Measurements from ENCODE around the gene DLD. TPM values are rescaled to one million over a fixed set of nuclear protein-coding genes. Genes with fewer than 3 reads are reported as not detected.

DLD gene
- total and polyA plus RNA-seq, 2 of the 8 experiments (the other 6 are each of a cell fraction or from before 2014, with no cell fraction given), result 63.7 to 88.5 TPM

GRCh38 chr7:107890962-107891635 lies at the start of gene DLD (continued):
- no peak for TF ChIP-seq ZNF274 (IDR thresholded peaks at IDR 0.05; ENCODE audit: borderline replicate concordance, extremely low read depth, low read length)
- no peak for TF ChIP-seq RNF2 (IDR thresholded peaks at IDR 0.05; ENCODE audit: borderline replicate concordance, low read depth, low read length, missing control alignments, poor library complexity, severe bottlenecking)
- TF ChIP-seq NRF1 (IDR thresholded peaks at IDR 0.05; ENCODE audit: low read depth, low read length), result peak; percentile 84
- no peak for TF ChIP-seq CHD7 (IDR thresholded peaks at IDR 0.05; ENCODE audit: insufficient replicate concordance, low read length)
- TF ChIP-seq ATF2 (IDR thresholded peaks at IDR 0.05; ENCODE audit: low read length), result no peak
- TF ChIP-seq SIX5 (IDR thresholded peaks at IDR 0.05; ENCODE audit: low read depth, low read length), result no peak
- no peak for TF ChIP-seq EZH2 (IDR thresholded peaks at IDR 0.05; ENCODE audit: low read depth, low read length, severe bottlenecking)
- TF ChIP-seq CEBPB (IDR thresholded peaks at IDR 0.05; ENCODE audit: low read depth, low read length), result no peak
- TF ChIP-seq YY1 (IDR thresholded peaks at IDR 0.05; ENCODE audit: low read depth, low read length), result no peak

All from H1 (cell line).